Natural killer cell (primary cell): ENCODE data around the gene CEACAM6. TPM values are rescaled to one million over a fixed set of nuclear protein-coding genes. Genes with fewer than 3 reads are reported as not detected.

ENCODE experiments used
- ATAC-seq, 3 donors: fragments of 150-1000 bp in 2 of 3; fragments of 200-7000 bp in 1 of 3; cut with Tn5 transposase; 1 replicate in 1 of 3; 2 replicates in 2 of 3; pipeline ENCODE4 v1.10.0; 2021; ENCODE audit warnings: mild to moderate bottlenecking in 2 of 3, moderate library complexity in 2 of 3
- DNase-seq, 2 donors: peaks; one replicate each; pipeline versions ENCODE4 v3.0.0 to v3.0.0-alpha.2; 2013 to 2021; ENCODE audit warnings: mixed read lengths in 1 of 2
- H3K27ac ChIP-seq: one replicate; pipeline ENCODE4 v1.5.1; 2013; ENCODE audit warnings: mild to moderate bottlenecking, low read length
- H3K27me3 ChIP-seq: one replicate; pipeline ENCODE4 v1.6.1; 2013; ENCODE audit warnings: low read length; ENCODE audit not compliant: control insufficient read depth, insufficient read depth
- H3K36me3 ChIP-seq: one replicate; pipeline ENCODE4 v1.6.1; 2013; ENCODE audit warnings: low read length; ENCODE audit not compliant: control insufficient read depth, insufficient read depth
- H3K4me1 ChIP-seq: one replicate; pipeline ENCODE4 v1.6.1; 2013; ENCODE audit warnings: low read length; ENCODE audit not compliant: control insufficient read depth, insufficient read depth
- H3K4me3 ChIP-seq: one replicate; pipeline ENCODE4 v1.5.1; 2013; ENCODE audit warnings: low read length
- H3K9me3 ChIP-seq: one replicate; pipeline ENCODE4 v1.6.1; 2013; ENCODE audit warnings: low read length; ENCODE audit not compliant: control insufficient read depth, insufficient read depth
- H3K27ac Mint-ChIP-seq, 2 donors: one replicate each; pipeline ENCODE4 v1.8.0; 2022; ENCODE audit warnings: mild to moderate bottlenecking in 2 of 2, mixed read lengths in 2 of 2, moderate library complexity in 1 of 2
- H3K27me3 Mint-ChIP-seq, 2 donors: one replicate each; pipeline ENCODE4 v1.8.0; 2022; ENCODE audit warnings: low read depth in 2 of 2, mixed read lengths in 2 of 2
- H3K36me3 Mint-ChIP-seq: one replicate; pipeline ENCODE4 v1.8.0; 2022; ENCODE audit warnings: mixed read lengths
- H3K4me1 Mint-ChIP-seq, 2 donors: one replicate each; pipeline ENCODE4 v1.8.0; 2022; ENCODE audit warnings: mixed read lengths in 2 of 2
- H3K4me3 Mint-ChIP-seq: one replicate; pipeline ENCODE4 v1.8.0; 2022; ENCODE audit warnings: mild to moderate bottlenecking, moderate library complexity, mixed read lengths
- H3K9me3 Mint-ChIP-seq, 2 donors: one replicate each; pipeline ENCODE4 v1.8.0; 2022; ENCODE audit warnings: mixed read lengths in 2 of 2
- CTCF ChIP-seq: fragments of 200-600 bp; IDR thresholded peaks from one replicate; pipeline ENCODE4 v1.8.0; 2022; ENCODE audit warnings: antibody characterized with exemption
- WGBS: methylation state at CpG from one replicate; pipeline ENCODE4 v1.1.7; 2013; ENCODE audit warnings: missing lambda C conversion rate; ENCODE audit not compliant: insufficient coverage; 5-methylcytosine and 5-hydroxymethylcytosine counted together
- intact Hi-C: fragments of 100-400 bp; cut with micrococcal nuclease; formaldehyde crosslinking; loops from one replicate; pipeline ENCODE4 v1.14.2; 2022
- total RNA-seq, 4 donors: library from RNA; stranded (reverse); fragments of 120-200 nt in 1 of 4; gene quantifications; one replicate each; pipeline versions ENCODE4 v1.2.3 to v1.2.4, GENCODE V29; 2013 to 2022

The CEACAM6 gene
- total RNA-seq, 3 donors from 2014 or later (not counting 1 experiment from before 2014, with no cell fraction given) = not detected

- DNase-seq (no peak), ATAC-seq (no peak)
- Histone ChIP-seq H3K4me1 (no peaks in the 10 kb centered on the region), H3K4me3 (no peak overlapping the region), H3K9me3 (no peaks in the 10 kb centered on the region), H3K27ac (no peak overlapping the region), H3K27me3 (peaks cover 3% of the 10 kb centered on the region), H3K36me3 (no peaks in the 10 kb centered on the region)
- TF ChIP-seq CTCF = no peak
- Mint-ChIP-seq H3K27me3 (peaks cover 28 to 41% of the 10 kb centered on the region in 2 donors), H3K4me1 (no peaks in the 10 kb centered on the region), H3K27ac (no peak overlapping the region), H3K36me3 (no peaks in the 10 kb centered on the region), H3K4me3 (no peak overlapping the region), H3K9me3 (no peaks in the 10 kb centered on the region)
- intact Hi-C loops = no loop called here
- 80% methylated on average over 4 of the region's 5 CpGs for WGBS
Observed at GRCh38 chr19:41735071-41735600, 20.2 kb upstream of the CEACAM6 start.

- Mint-ChIP-seq H3K4me1 (no peaks in the 10 kb centered on the region), H3K4me3 (no peak overlapping the region)
- intact Hi-C loops = no loop called here
Observed at GRCh38 chr19:41739361-41739760, 16.0 kb upstream of the CEACAM6 start.

GRCh38 chr19:41740415-41741243 lies 14.7 kb upstream of the CEACAM6 start:
- H3K36me3 Mint-ChIP-seq = no peaks in the 10 kb centered on the region
- no peaks in the 10 kb centered on the region for H3K9me3 ChIP-seq
- H3K9me3 Mint-ChIP-seq = no peaks in the 10 kb centered on the region
- no peak overlapping the region for H3K4me3 ChIP-seq
- intact Hi-C loops = no loop called here
- no peaks in the 10 kb centered on the region for H3K36me3 ChIP-seq
- ATAC-seq = no peak
- H3K27me3 ChIP-seq = no peaks in the 10 kb centered on the region
- 61% methylated on average over 5 of the region's 5 CpGs for WGBS
- H3K4me3 Mint-ChIP-seq = no peak overlapping the region
- H3K27me3 Mint-ChIP-seq = peaks cover 25 to 36% of the 10 kb centered on the region in 2 donors
- H3K4me1 ChIP-seq = no peaks in the 10 kb centered on the region
- H3K27ac ChIP-seq = no peak overlapping the region
- TF ChIP-seq CTCF = no peak
- H3K27ac Mint-ChIP-seq = no peak overlapping the region
- H3K4me1 Mint-ChIP-seq = no peaks in the 10 kb centered on the region
- DNase-seq = no peak

More at GRCh38 chr19:41739361-41739760, 16.0 kb upstream of the CEACAM6 start:
- Histone ChIP-seq H3K27me3 (no peaks in the 10 kb centered on the region), H3K36me3 (no peaks in the 10 kb centered on the region), H3K4me3 (no peak overlapping the region), H3K27ac (no peak overlapping the region), H3K4me1 (no peaks in the 10 kb centered on the region), H3K9me3 (no peaks in the 10 kb centered on the region)
- DNase-seq (no peak), ATAC-seq (no peak)
- TF ChIP-seq CTCF = no peak
- Mint-ChIP-seq H3K36me3 (no peaks in the 10 kb centered on the region), H3K27ac (no peak overlapping the region), H3K9me3 (no peaks in the 10 kb centered on the region), H3K27me3 (peaks cover 17 to 33% of the 10 kb centered on the region in 2 donors)
- 64% methylated on average over 3 of the region's 3 CpGs for WGBS
